SH-SY5Y (cell line): Measurements from ENCODE around the gene GSK3B.

Experiments used
- GATA2 ChIP-seq: IDR thresholded peaks from 2 replicates; pipeline ENCODE4 v1.6.1; 2011; ENCODE audit warnings: mild to moderate bottlenecking, low read depth, low read length
- GATA3 ChIP-seq: IDR thresholded peaks from 2 replicates; pipeline ENCODE4 v1.6.1; 2011; ENCODE audit warnings: low read depth, mild to moderate bottlenecking, low read length, moderate library complexity

DNA sequence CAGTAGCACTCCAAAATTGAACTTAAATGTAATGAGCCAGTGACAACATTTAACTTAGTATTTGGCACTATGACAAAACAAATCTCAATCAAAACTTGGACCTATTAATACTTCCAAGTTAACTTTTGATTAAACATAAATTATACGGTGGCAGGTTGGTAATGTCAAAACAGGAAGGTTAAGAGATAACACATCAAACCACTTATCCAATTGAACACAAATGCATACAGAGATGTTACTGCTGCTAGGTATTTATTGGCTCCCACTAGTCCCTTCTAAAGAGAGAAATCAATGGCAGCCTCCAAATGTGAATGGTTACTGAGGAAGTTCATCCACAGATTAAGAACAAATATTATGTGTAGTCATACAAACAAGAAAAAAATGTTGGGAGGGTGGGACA lies 1.8 kb downstream of the GSK3B start:
- TF ChIP-seq GATA3, result no peak
- no peak for TF ChIP-seq GATA2
